ENCODE measurements around the gene ARID4A. TPM values are rescaled to one million over a fixed set of nuclear protein-coding genes. Genes with fewer than 3 reads are reported as not detected.

The ARID4A gene
- total RNA-seq, 6 experiments from 2014 or later: 10.5 to 13.4 (median 12.3) TPM

GRCh38 chr14:58280954-58281787 lies 17.2 kb upstream of the ARID4A start:
- Mint-ChIP-seq H3K27me3 (ENCODE audit: insufficient read depth) (peaks cover 6% of the 10 kb centered on the region; the same call in 1 of the 2 replicates), H3K4me3 (peak overlapping the region; percentile 82), H3K27ac (peak overlapping the region; percentile 99)

DNA sequence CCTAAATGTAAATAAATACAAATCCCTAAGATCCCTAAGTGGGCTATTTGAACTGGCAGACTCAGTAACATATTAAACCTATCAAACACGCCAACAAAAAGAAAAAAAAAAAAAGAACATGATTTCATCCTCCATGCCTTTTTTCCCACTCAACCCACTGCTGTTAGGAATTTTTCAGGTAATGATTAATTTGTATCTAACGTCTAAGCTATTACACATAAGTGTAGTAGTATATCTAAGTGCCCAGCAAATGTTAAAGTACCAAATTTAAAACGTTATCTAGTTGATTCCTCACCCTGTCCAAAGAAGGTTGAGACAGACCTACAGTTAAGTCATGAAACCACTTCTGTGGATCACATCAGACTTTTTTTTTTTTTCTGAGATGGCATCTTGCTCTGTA lies 16.4 kb upstream of the ARID4A start:
- Mint-ChIP-seq H3K36me3 (ENCODE audit: low read depth) (peaks cover 45% of the 10 kb centered on the region), H3K9me3 (no peaks in the 10 kb centered on the region), H3K4me1 (ENCODE audit: low read depth) (peaks cover 50% of the 10 kb centered on the region), H3K27me3 (ENCODE audit: insufficient read depth) (peaks cover 6% of the 10 kb centered on the region; the same call in 1 of the 2 replicates), H3K27ac (peak overlapping the region; percentile 99), H3K4me3 (peak overlapping the region; percentile 82)
- no peak for TF ChIP-seq CTCF (IDR thresholded peaks at IDR 0.05)
- no peak for DNase-seq

More at GRCh38 chr14:58280954-58281787, 17.2 kb upstream of the ARID4A start:
- Mint-ChIP-seq H3K36me3 (ENCODE audit: low read depth) (peaks cover 45% of the 10 kb centered on the region), H3K9me3 (no peaks in the 10 kb centered on the region), H3K4me1 (ENCODE audit: low read depth) (peaks cover 57% of the 10 kb centered on the region)
- peak; percentile 97 for DNase-seq
- TF ChIP-seq CTCF (IDR thresholded peaks at IDR 0.05): no peak

- Mint-ChIP-seq H3K4me3 (no peak overlapping the region; the same call in 1 of the 2 replicates), H3K4me1 (ENCODE audit: low read depth) (peaks cover 55% of the 10 kb centered on the region), H3K27ac (peak overlapping the region; percentile 78), H3K27me3 (ENCODE audit: insufficient read depth) (peaks cover 3% of the 10 kb centered on the region; the same call in 1 of the 2 replicates), H3K36me3 (ENCODE audit: low read depth) (peaks cover 56% of the 10 kb centered on the region), H3K9me3 (no peaks in the 10 kb centered on the region)
- no peak for TF ChIP-seq CTCF (IDR thresholded peaks at IDR 0.05)
- DNase-seq: no peak
Measured at GRCh38 chr14:58282925-58283593, 15.3 kb upstream of the ARID4A start.

DNA sequence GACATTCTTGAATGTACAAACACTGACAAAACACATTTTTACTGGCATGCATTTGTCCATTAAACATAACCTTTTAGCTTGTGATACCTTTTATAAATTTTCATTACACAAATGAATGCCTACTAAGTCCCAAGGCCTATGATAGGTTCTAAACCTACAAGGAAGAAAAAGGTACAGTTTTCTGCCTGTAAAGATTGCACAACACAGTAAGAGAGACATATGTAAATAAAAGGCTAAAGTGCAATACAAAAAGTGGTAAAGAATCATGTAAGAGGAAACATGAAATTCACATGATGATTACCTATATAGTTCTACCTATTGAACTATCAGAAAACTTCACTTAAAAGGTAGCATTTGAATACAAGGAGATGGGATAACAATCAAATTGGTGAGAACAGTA lies 14.6 kb upstream of the ARID4A start:
- DNase-seq: no peak
- 0 out of 2 replicates have a peak overlapping the region, but pooled peaks have one; percentile 22 for H3K27ac Mint-ChIP-seq
- peaks cover 59% of the 10 kb centered on the region for H3K4me1 Mint-ChIP-seq (ENCODE audit: low read depth)
- H3K27me3 Mint-ChIP-seq (ENCODE audit: insufficient read depth): peaks cover 3% of the 10 kb centered on the region; the same call in 1 of the 2 replicates
- H3K36me3 Mint-ChIP-seq (ENCODE audit: low read depth): peaks cover 59% of the 10 kb centered on the region
- no peak for TF ChIP-seq CTCF (IDR thresholded peaks at IDR 0.05)
- H3K9me3 Mint-ChIP-seq: no peaks in the 10 kb centered on the region
- H3K4me3 Mint-ChIP-seq: no peak overlapping the region

DNA sequence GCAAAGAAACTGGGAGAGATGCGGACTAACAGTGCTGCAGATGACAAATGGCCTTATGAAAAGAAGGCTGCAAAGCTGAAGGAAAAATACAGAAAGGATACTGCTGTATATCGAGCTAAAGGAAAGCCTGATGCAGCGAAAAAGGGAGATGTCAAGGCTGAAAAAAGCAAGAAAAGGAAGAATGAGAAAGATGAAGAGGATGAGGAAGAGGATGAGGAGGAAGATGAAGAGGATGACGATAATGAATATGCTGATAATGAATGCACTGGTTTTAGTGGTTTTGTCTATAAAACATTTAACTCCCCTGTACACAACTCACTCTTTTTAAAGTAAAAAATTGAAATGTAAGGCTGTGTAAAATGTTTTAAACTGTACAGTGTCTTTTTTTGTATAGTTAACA lies 13.2 kb upstream of the ARID4A start:
- Mint-ChIP-seq H3K27ac (no peak overlapping the region), H3K9me3 (no peaks in the 10 kb centered on the region), H3K4me1 (ENCODE audit: low read depth) (peaks cover 56% of the 10 kb centered on the region), H3K4me3 (no peak overlapping the region), H3K36me3 (ENCODE audit: low read depth) (peaks cover 63% of the 10 kb centered on the region), H3K27me3 (ENCODE audit: insufficient read depth) (peaks cover 3% of the 10 kb centered on the region; the same call in 1 of the 2 replicates)
- DNase-seq: no peak
- no peak for TF ChIP-seq CTCF (IDR thresholded peaks at IDR 0.05)
